ENCODE results near the gene FAM110C. TPM values are rescaled to one million over a fixed set of nuclear protein-coding genes. Genes with fewer than 3 reads are reported as not detected.
"Not testable (repeated sequence)": the region's sequence is repeated elsewhere in the genome, so short reads cannot be mapped to it uniquely, and the experiment has no call there.

The FAM110C gene
- total RNA-seq, 4 donors from 2014 or later, result 0.10 TPM; not detected in 3

- H3K36me3 ChIP-seq, result no peaks in the 10 kb centered on the region
- DNase-seq (no peak), ATAC-seq (no peak)
- intact Hi-C loops (cut with DNase I; ENCODE audit: low total_unique reads), result no loop called here
- H3K27ac ChIP-seq, result no peak overlapping the region
- in situ Hi-C loops (cut with MboI; ENCODE audit: low sequenced_read_pairs in 4 of 4), result no loop called here
- peaks cover 0 to 2% (median 0%) of the 10 kb centered on the region in 3 donors for H3K27me3 ChIP-seq
- H3K4me3 ChIP-seq, result no peak overlapping the region
- TF ChIP-seq POLR2A (IDR thresholded peaks at IDR 0.05) (no peak), CTCF (IDR thresholded peaks at IDR 0.05 in 4 of 5, conservative IDR thresholded peaks at IDR 0.05 in 1 of 5) (no peak)
- no peaks in the 10 kb centered on the region for H3K9me3 ChIP-seq
- H3K4me1 ChIP-seq, result no peaks in the 10 kb centered on the region
These were observed 23.4 kb upstream of the FAM110C start for GRCh38 chr2:69366-70344.

- H3K9me3 ChIP-seq; H3K27ac ChIP-seq; H3K4me1 ChIP-seq; H3K4me3 ChIP-seq; H3K36me3 ChIP-seq; ATAC-seq; intact Hi-C loops (cut with DNase I; ENCODE audit: low total_unique reads); DNase-seq; H3K27me3 ChIP-seq; in situ Hi-C loops (cut with MboI; ENCODE audit: low sequenced_read_pairs in 4 of 4): not testable (repeated sequence)
These were observed 22.3 kb upstream of the FAM110C start for GRCh38 chr2:68637-69036.

GRCh38 chr2:66853-67252 is 20.5 kb upstream of the FAM110C start:
- Histone ChIP-seq H3K4me3 (no peak overlapping the region), H3K27me3 (peaks cover 0 to 2% (median 0%) of the 10 kb centered on the region in 3 donors), H3K4me1 (no peaks in the 10 kb centered on the region), H3K36me3 (no peaks in the 10 kb centered on the region), H3K9me3 (no peaks in the 10 kb centered on the region), H3K27ac (no peak overlapping the region)
- TF ChIP-seq CTCF (IDR thresholded peaks at IDR 0.05 in 4 of 5, conservative IDR thresholded peaks at IDR 0.05 in 1 of 5), result no peak
- TF ChIP-seq POLR2A (IDR thresholded peaks at IDR 0.05), result no peak
- intact Hi-C loops (cut with DNase I; ENCODE audit: low total_unique reads) (no loop called here), in situ Hi-C loops (cut with MboI; ENCODE audit: low sequenced_read_pairs in 4 of 4) (no loop called here)
- ATAC-seq (no peak), DNase-seq (no peak)

GRCh38 chr2:65121-65520 is 18.8 kb upstream of the FAM110C start:
- Histone ChIP-seq H3K27me3 (peaks cover 0 to 2% (median 0%) of the 10 kb centered on the region in 3 donors), H3K36me3 (no peaks in the 10 kb centered on the region), H3K4me3 (no peak overlapping the region), H3K4me1 (no peaks in the 10 kb centered on the region), H3K27ac (no peak overlapping the region), H3K9me3 (no peaks in the 10 kb centered on the region)
- DNase-seq, result no peak
- intact Hi-C loops (cut with DNase I; ENCODE audit: low total_unique reads), result no loop called here
- ATAC-seq, result no peak
- TF ChIP-seq CTCF (IDR thresholded peaks at IDR 0.05 in 4 of 5, conservative IDR thresholded peaks at IDR 0.05 in 1 of 5) (no peak), POLR2A (IDR thresholded peaks at IDR 0.05) (no peak)
- in situ Hi-C loops (cut with MboI; ENCODE audit: low sequenced_read_pairs in 4 of 4), result no loop called here

- Histone ChIP-seq H3K4me1 (no peaks in the 10 kb centered on the region), H3K27ac (no peak overlapping the region), H3K9me3 (no peaks in the 10 kb centered on the region), H3K27me3 (no peaks in the 10 kb centered on the region), H3K4me3 (no peak overlapping the region), H3K36me3 (no peaks in the 10 kb centered on the region)
- in situ Hi-C loops (cut with MboI; ENCODE audit: low sequenced_read_pairs in 4 of 4) (no loop called here), intact Hi-C loops (cut with DNase I; ENCODE audit: low total_unique reads) (no loop called here)
- TF ChIP-seq CTCF (IDR thresholded peaks at IDR 0.05 in 4 of 5, conservative IDR thresholded peaks at IDR 0.05 in 1 of 5) (no peak), POLR2A (IDR thresholded peaks at IDR 0.05) (no peak)
- ATAC-seq (no peak), DNase-seq (no peak)
These were observed 9.5 kb upstream of the FAM110C start for GRCh38 chr2:55587-56448.

All from gastrocnemius medialis (tissue), 4 donors.